B cell (primary cell): Measurements from ENCODE around the gene SLC26A1. TPM values are rescaled to one million over a fixed set of nuclear protein-coding genes. Genes with fewer than 3 reads are reported as not detected.

Source experiments
- ATAC-seq: fragments of 200-7000 bp; cut with Tn5 transposase; one replicate; pipeline ENCODE4 v1.10.0; 2021; ENCODE audit warnings: low read depth, mild to moderate bottlenecking, moderate number of reproducible peaks, moderate library complexity
- CTCF ChIA-PET: fragments of 350-600 bp; sonication (Branson Sonifier 250); formaldehyde crosslinking; loops from one replicate; lab custom pipeline; 2021; ENCODE audit warnings: antibody characterized with exemption, inconsistent platforms; lab: Charles Lee
- POLR2A ChIA-PET: fragments of 350-600 bp; sonication (Branson Sonifier 250); formaldehyde crosslinking; loops from one replicate; lab custom pipeline; 2021; ENCODE audit warnings: antibody characterized with exemption; lab: Charles Lee
- DNase-seq: peaks from one replicate; pipeline ENCODE4 v3.0.0; 2013
- H2AFZ ChIP-seq: 2 replicates; pipeline ENCODE4 v1.6.1; 2012; ENCODE audit warnings: mild to moderate bottlenecking, low read depth, low read length; ENCODE audit not compliant: insufficient read depth, poor library complexity, severe bottlenecking
- H3K27ac ChIP-seq, 2 donors: 1 replicate in 1 of 2; 2 replicates in 1 of 2; pipeline ENCODE4 v1.5.1; 2012 to 2013; ENCODE audit warnings: low read length in 2 of 2, mild to moderate bottlenecking in 2 of 2, moderate library complexity in 1 of 2
- H3K27me3 ChIP-seq, 4 experiments: fragments of 200-600 bp in 1 of 4; sonication (generic) in 1 of 4; replicated peaks in 1 of 4; 1 replicate in 2 of 4; 2 replicates in 2 of 4; pipeline versions ENCODE4 v1.6.1 to v1.7.0; 2013 to 2016; ENCODE audit warnings: low read length in 3 of 4, mild to moderate bottlenecking in 2 of 4, mixed read lengths in 1 of 4, moderate library complexity in 1 of 4; ENCODE audit not compliant: insufficient read depth in 4 of 4, control insufficient read depth in 3 of 4; ENCODE audit errors: control extremely low read depth in 1 of 4
- H3K36me3 ChIP-seq, 2 experiments: replicated peaks in 1 of 2; 1 replicate in 1 of 2; 2 replicates in 1 of 2; pipeline versions ENCODE4 v1.6.1 to v1.7.1; 2013; ENCODE audit warnings: low read length in 1 of 2; ENCODE audit not compliant: insufficient read depth in 2 of 2, control insufficient read depth in 1 of 2; ENCODE audit errors: control extremely low read depth in 1 of 2, extremely low read depth in 1 of 2
- H3K4me1 ChIP-seq, 2 donors: fragments of 200-600 bp in 1 of 2; sonication (generic) in 1 of 2; 1 replicate in 1 of 2; 2 replicates in 1 of 2; pipeline versions ENCODE4 v1.5.1 to v1.6.1; 2013 to 2017; ENCODE audit warnings: low read length in 2 of 2; ENCODE audit not compliant: control insufficient read depth in 2 of 2, insufficient read depth in 2 of 2
- H3K4me2 ChIP-seq: replicated peaks from 2 replicates; pipeline ENCODE3; 2012; ENCODE audit warnings: mild to moderate bottlenecking, low read depth, low read length; ENCODE audit not compliant: poor library complexity, severe bottlenecking
- H3K4me3 ChIP-seq, 5 experiments: fragments of 200-600 bp in 1 of 5; sonication (generic) in 1 of 5; 1 replicate in 3 of 5; 2 replicates in 2 of 5; pipeline versions ENCODE4 v1.5.1 to v1.7.0; 2011 to 2016; ENCODE audit warnings: low read length in 4 of 5, mild to moderate bottlenecking in 4 of 5, low read depth in 2 of 5, control low read depth in 1 of 5, moderate library complexity in 1 of 5; ENCODE audit not compliant: insufficient read depth in 1 of 5; ENCODE audit errors: control extremely low read depth in 1 of 5, extremely low read depth in 1 of 5
- H3K79me2 ChIP-seq: fragments of 200-600 bp; sonication (generic); one replicate; pipeline ENCODE4 v1.6.0; 2016; ENCODE audit warnings: low read length; ENCODE audit not compliant: control insufficient read depth, insufficient read depth
- H3K9ac ChIP-seq: fragments of 200-600 bp; sonication (generic); 2 replicates; pipeline ENCODE4 v1.6.1; 2017; ENCODE audit warnings: mild to moderate bottlenecking, low read length, moderate library complexity
- H3K9me3 ChIP-seq, 3 donors: one replicate each; pipeline versions ENCODE4 v1.6.1 to v1.7.1; 2013; ENCODE audit warnings: low read length in 2 of 3; ENCODE audit not compliant: control insufficient read depth in 2 of 3, insufficient read depth in 1 of 3; ENCODE audit errors: control extremely low read depth in 1 of 3
- H4K20me1 ChIP-seq: 2 replicates; pipeline ENCODE4 v1.6.0; 2012; ENCODE audit warnings: mild to moderate bottlenecking, low read length; ENCODE audit not compliant: insufficient read depth, control insufficient read depth, poor library complexity, severe bottlenecking
- H3K27ac Mint-ChIP-seq: one replicate; pipeline ENCODE4 v1.8.0; 2021; ENCODE audit warnings: mixed read lengths
- H3K27me3 Mint-ChIP-seq: one replicate; pipeline ENCODE4 v1.8.0; 2021; ENCODE audit warnings: mixed read lengths
- H3K4me1 Mint-ChIP-seq: one replicate; pipeline ENCODE4 v1.8.0; 2021; ENCODE audit warnings: mixed read lengths
- H3K4me3 Mint-ChIP-seq: one replicate; pipeline ENCODE4 v1.8.0; 2021; ENCODE audit warnings: mixed read lengths
- H3K9me3 Mint-ChIP-seq: one replicate; pipeline ENCODE4 v1.8.0; 2022; ENCODE audit warnings: mixed read lengths; ENCODE audit not compliant: insufficient read depth
- CTCF ChIP-seq: fragments of 200-600 bp; IDR thresholded peaks from one replicate; pipeline ENCODE4 v1.8.0; 2022; ENCODE audit warnings: antibody characterized with exemption, mild to moderate bottlenecking
- EZH2 ChIP-seq: IDR thresholded peaks from 2 replicates; pipeline ENCODE4 v1.6.1; 2012; ENCODE audit warnings: borderline replicate concordance, low read depth, mild to moderate bottlenecking, moderate library complexity, low read length; ENCODE audit not compliant: insufficient read depth, poor library complexity, severe bottlenecking
- WGBS: methylation state at CpG from one replicate; pipeline ENCODE4 v1.1.5; 2013; ENCODE audit warnings: missing lambda C conversion rate; ENCODE audit not compliant: insufficient coverage; 5-methylcytosine and 5-hydroxymethylcytosine counted together
- intact Hi-C: fragments of 100-400 bp; cut with micrococcal nuclease; formaldehyde crosslinking; loops from one replicate; pipeline ENCODE4 v1.10.0; 2022
- polyA plus RNA-seq: library from polyadenylated mRNA; depleted of rRNA; stranded (reverse); fragments of >200 nt; gene quantifications from 2 replicates; pipeline ENCODE4 v1.2.3, GENCODE V29; 2012
- total RNA-seq, 2 donors: library from RNA; stranded (reverse); fragments of 120-200 nt in 1 of 2; gene quantifications; 1 replicate in 1 of 2; 2 replicates in 1 of 2; pipeline versions ENCODE4 v1.2.3 to v1.2.4, GENCODE V29; 2013 to 2022

Gene SLC26A1
- total and polyA plus RNA-seq, 2 donors (not counting 1 experiment from before 2014, with no cell fraction given), result 0.03 to 1.1 TPM

DNA sequence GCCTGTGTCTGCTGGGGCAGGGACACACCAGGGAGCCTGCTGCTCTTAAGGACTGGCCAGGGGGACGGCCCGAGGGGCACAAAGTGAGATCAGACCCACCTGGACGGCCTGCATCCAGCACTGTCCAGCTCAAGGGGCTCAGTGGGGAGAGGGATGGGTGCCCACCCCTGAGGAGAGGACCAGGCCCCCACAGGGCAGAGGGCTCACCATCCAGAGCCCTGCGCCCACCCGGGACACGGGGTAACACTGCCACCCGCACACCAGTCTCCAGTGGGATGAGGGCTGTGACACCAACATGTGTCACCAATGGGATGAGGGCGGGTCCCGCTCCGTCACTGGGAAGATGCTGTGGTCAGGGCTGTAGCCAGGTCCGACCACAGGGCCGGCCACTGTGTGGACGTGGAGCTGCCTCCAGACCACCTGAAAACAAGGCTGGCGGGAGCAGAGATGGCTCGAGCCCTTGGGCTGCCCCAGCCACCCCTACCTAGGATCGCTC, 33.0 kb downstream of the SLC26A1 start:
- ATAC-seq (no peak), DNase-seq (no peak)
- Histone ChIP-seq H3K9me3 (no peaks in the 10 kb centered on the region), H2AFZ (no peak overlapping the region), H3K36me3 (peaks cover 0 to 7% of the 10 kb centered on the region in 2 experiments), H3K4me3 (no peak overlapping the region), H3K27ac (no peak overlapping the region), H3K27me3 (no peaks in the 10 kb centered on the region), H3K9ac (no peak overlapping the region), H3K79me2 (no peaks in the 10 kb centered on the region), H3K4me2 (no peak overlapping the region), H3K4me1 (no peaks in the 10 kb centered on the region), H4K20me1 (peaks cover 9% of the 10 kb centered on the region)
- 96% methylated on average over 16 of the region's 16 CpGs for WGBS
- TF ChIP-seq EZH2 (no peak), CTCF (no peak)
- no peak overlapping the region for H3K4me3 Mint-ChIP-seq
- H3K4me1 Mint-ChIP-seq, result peaks cover 1% of the 10 kb centered on the region
- CTCF ChIA-PET, result no interaction called here
- H3K9me3 Mint-ChIP-seq, result no peaks in the 10 kb centered on the region
- intact Hi-C loops, result no loop called here
- no peaks in the 10 kb centered on the region for H3K27me3 Mint-ChIP-seq
- POLR2A ChIA-PET, result no interaction called here
- H3K27ac Mint-ChIP-seq, result peak overlapping the region; percentile 3

DNA sequence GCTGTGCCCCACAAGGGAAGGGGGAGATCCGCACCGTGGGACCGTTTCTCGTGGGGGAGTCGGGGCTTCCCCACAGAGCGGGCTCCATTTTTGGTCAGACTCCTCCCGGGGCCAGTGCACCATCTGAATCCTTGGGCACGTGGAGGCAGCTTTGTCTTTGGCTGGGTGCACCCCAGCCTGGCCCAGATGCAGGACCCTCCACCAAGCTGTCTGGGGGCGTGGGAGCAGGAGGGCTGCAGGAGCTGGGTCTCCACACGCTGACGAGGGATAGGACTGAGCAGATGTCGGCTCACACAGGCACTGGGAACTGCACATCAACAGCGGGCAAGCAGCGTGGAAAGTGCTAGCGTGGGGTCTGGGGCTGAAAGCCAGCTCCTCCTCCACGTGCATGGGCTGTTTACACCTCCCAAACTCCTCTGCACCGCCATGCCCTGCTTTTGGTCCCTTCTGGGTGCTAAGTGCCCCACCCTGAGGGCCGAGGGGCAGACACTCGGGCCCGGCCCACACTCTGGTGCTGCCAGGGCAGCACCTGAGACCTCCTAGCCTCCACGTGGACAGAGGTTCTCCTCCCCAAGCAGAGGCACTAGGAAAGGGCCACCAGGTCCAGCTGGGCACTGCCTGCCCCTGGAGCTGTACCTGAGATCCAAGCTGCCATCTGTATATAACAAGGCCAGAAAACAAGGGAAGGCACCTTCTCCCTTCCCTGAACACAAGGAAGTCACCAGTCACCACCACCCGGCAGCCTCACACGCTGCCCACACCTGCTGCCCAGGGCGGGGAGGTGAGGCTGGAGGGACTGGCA, 33.7 kb downstream of the SLC26A1 start:
- no peak overlapping the region for H3K4me3 ChIP-seq
- POLR2A ChIA-PET, result no interaction called here
- H3K4me3 Mint-ChIP-seq, result no peak overlapping the region
- peaks cover 9% of the 10 kb centered on the region for H4K20me1 ChIP-seq
- no peaks in the 10 kb centered on the region for H3K27me3 Mint-ChIP-seq
- H2AFZ ChIP-seq, result no peak overlapping the region
- intact Hi-C loops, result no loop called here
- 95% methylated on average over 24 of the region's 24 CpGs for whole genome bisulfite sequencing
- peaks cover 1% of the 10 kb centered on the region for H3K4me1 Mint-ChIP-seq
- no peak for TF ChIP-seq CTCF
- no peak for TF ChIP-seq EZH2
- ATAC-seq, result no peak
- no peaks in the 10 kb centered on the region for H3K4me1 ChIP-seq
- peak overlapping the region; percentile 3 for H3K27ac Mint-ChIP-seq
- H3K9me3 ChIP-seq, result no peaks in the 10 kb centered on the region
- peaks cover 0 to 11% of the 10 kb centered on the region in 2 experiments for H3K36me3 ChIP-seq
- no peak for DNase-seq
- no peaks in the 10 kb centered on the region for H3K79me2 ChIP-seq
- CTCF ChIA-PET, result interaction anchor here (1.4 kb wide), 1 partner anchor 28 kb away, joined by 3 read pairs; the partner anchor contains the start of gene IDUA
- H3K9me3 Mint-ChIP-seq, result no peaks in the 10 kb centered on the region
- H3K4me2 ChIP-seq, result no peak overlapping the region
- H3K27ac ChIP-seq, result no peak overlapping the region
- H3K9ac ChIP-seq, result no peak overlapping the region
- H3K27me3 ChIP-seq, result no peaks in the 10 kb centered on the region
